ENCODE results near the gene MYO5C. TPM values are rescaled to one million over a fixed set of nuclear protein-coding genes. Genes with fewer than 3 reads are reported as not detected.

The MYO5C gene
- total RNA-seq, 1 donor: not detected

DNA sequence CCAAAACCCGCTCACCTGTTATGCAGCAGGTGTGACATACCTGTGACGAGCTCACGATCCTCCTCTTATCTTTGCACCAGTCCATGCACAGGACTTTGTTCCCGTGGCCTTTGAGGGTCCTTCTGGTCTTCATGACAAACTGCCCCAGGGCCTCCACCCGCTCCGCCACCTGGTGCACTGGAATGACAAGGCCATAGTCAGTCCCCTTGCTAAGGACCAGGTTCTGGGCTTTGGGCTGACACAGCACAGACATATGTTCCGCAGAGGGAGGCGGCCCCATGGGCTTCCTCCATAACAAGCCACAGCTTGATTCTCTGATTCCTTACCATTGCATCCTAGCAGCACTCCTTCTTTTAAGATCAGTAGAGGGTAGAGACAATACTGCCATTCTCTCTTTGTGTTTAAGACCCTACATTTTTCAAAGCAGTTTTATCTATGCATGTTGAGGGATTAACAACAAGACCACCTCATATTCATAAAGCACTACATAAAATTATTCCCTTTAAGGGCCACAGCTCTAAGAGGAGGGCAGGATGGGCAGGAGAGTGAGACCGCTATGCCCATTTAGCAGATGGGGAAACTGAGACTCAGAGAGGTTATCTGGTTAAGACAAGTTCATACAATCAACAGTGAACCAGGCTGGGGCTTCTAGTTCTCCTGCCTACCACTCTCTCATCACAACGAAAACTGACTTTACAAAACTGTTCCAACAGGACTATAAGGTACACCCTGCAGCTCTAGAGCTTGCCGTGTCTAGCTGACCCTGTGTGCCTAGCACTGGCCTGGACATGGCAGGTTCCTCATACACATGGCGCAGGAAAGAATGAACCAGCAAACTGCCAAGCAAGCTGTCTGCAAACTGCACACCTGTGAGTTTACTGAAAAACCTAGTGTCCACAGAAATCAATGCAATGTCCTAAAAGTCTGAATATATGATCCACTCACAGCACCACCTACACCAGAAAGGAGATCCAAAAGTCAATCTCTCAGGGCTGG is 141.4 kb downstream of the MYO5C start:
- H3K4me3 ChIP-seq (ENCODE audit: low read depth, low read length): no peak overlapping the region
- DNase-seq (ENCODE audit: low read depth): no peak
- TF ChIP-seq, protein P1, sequence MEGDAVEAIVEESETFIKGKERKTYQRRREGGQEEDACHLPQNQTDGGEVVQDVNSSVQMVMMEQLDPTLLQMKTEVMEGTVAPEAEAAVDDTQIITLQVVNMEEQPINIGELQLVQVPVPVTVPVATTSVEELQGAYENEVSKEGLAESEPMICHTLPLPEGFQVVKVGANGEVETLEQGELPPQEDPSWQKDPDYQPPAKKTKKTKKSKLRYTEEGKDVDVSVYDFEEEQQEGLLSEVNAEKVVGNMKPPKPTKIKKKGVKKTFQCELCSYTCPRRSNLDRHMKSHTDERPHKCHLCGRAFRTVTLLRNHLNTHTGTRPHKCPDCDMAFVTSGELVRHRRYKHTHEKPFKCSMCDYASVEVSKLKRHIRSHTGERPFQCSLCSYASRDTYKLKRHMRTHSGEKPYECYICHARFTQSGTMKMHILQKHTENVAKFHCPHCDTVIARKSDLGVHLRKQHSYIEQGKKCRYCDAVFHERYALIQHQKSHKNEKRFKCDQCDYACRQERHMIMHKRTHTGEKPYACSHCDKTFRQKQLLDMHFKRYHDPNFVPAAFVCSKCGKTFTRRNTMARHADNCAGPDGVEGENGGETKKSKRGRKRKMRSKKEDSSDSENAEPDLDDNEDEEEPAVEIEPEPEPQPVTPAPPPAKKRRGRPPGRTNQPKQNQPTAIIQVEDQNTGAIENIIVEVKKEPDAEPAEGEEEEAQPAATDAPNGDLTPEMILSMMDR (IDR thresholded peaks at IDR 0.05; ENCODE audit: insufficient read depth, low read depth, low read length): no peak

- TF ChIP-seq, protein P1 (IDR thresholded peaks at IDR 0.05; ENCODE audit: insufficient read depth, low read depth, low read length): no peak
- DNase-seq (ENCODE audit: low read depth): no peak
- no peak overlapping the region for H3K4me3 ChIP-seq (ENCODE audit: low read depth, low read length)
Measured at GRCh38 chr15:52151353-52151752, 144.3 kb downstream of the MYO5C start.

- H3K4me3 ChIP-seq (ENCODE audit: low read depth, low read length): no peak overlapping the region
- no peak for DNase-seq (ENCODE audit: low read depth)
- TF ChIP-seq, protein P1 (IDR thresholded peaks at IDR 0.05; ENCODE audit: insufficient read depth, low read depth, low read length): no peak
Measured at GRCh38 chr15:52150871-52151270, 144.7 kb downstream of the MYO5C start.

- TF ChIP-seq, protein P1 (IDR thresholded peaks at IDR 0.05; ENCODE audit: insufficient read depth, low read depth, low read length): no peak
- no peak for DNase-seq (ENCODE audit: low read depth)
- no peak overlapping the region for H3K4me3 ChIP-seq (ENCODE audit: low read depth, low read length)
Measured at GRCh38 chr15:52150043-52150825, 145.4 kb downstream of the MYO5C start.

DNA sequence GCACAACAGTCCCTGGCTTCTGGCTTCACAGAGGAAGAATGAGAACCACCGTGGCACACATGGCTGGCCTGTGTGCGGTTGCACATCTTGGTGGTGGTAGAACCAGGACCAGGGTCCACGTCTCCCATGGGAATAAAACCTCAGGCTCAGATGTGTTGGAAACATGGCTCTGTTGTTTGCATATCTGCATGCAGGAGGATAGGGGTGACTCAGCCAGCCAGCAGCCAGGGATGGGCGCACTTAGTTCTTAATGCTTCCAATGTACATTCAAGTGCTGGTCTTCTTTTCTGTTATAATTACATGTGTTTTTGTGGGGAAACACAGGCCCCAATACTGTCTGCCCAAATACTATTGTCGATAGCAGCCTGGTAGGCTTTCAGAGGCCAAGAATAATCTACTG is 147.2 kb downstream of the MYO5C start:
- H3K4me3 ChIP-seq (ENCODE audit: low read depth, low read length): no peak overlapping the region
- TF ChIP-seq, protein P1 (IDR thresholded peaks at IDR 0.05; ENCODE audit: insufficient read depth, low read depth, low read length): no peak
- peak; percentile 27 for DNase-seq (ENCODE audit: low read depth)

DNA sequence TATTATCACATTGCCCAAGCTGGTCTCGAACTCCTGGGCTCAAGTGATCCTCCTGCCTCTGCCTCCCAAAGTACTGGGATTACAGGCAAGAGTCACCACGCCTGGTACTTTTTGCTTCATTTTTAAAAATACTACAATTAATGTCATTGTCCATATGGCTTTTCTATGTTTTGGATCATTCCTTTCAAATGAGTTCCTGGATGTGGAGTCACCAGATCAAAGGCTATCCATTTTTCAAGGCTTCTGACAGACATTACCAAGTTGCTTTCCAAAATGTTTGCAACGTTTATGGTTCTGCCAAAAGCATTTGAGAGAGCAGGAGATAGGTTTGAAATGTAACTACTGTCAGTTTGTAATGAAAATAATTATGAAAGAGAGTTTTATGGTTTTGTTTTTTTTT is 148.8 kb downstream of the MYO5C start:
- TF ChIP-seq, protein P1 (IDR thresholded peaks at IDR 0.05; ENCODE audit: insufficient read depth, low read depth, low read length): no peak
- peak; percentile 65 for DNase-seq (ENCODE audit: low read depth)
- H3K4me3 ChIP-seq (ENCODE audit: low read depth, low read length): no peak overlapping the region
